Brain pericyte (primary cell): ENCODE results near the gene NFAT5.
"Not testable (repeated sequence)": the region's sequence is repeated elsewhere in the genome, so short reads cannot be mapped to it uniquely, and the experiment has no call there.

Experiments used
- DNase-seq: peaks from one replicate; pipeline ENCODE4 v3.0.0-alpha.2; 2012; ENCODE audit warnings: low read depth, low spot score

Gene NFAT5

GRCh38 chr16:69595127-69596036, 29.6 kb downstream of the NFAT5 start:
- DNase-seq, result no peak

GRCh38 chr16:69596801-69597200, 31.0 kb downstream of the NFAT5 start:
- no peak for DNase-seq

GRCh38 chr16:69598045-69598444, 32.3 kb downstream of the NFAT5 start:
- DNase-seq, result no peak

- no peak for DNase-seq
These were observed 34.0 kb downstream of the NFAT5 start for GRCh38 chr16:69599731-69600130.

GRCh38 chr16:69600202-69600601, 34.4 kb downstream of the NFAT5 start:
- no peak for DNase-seq

- no peak for DNase-seq
These were observed 35.5 kb downstream of the NFAT5 start for GRCh38 chr16:69601250-69601649.

GRCh38 chr16:69606985-69607384, 41.2 kb downstream of the NFAT5 start:
- DNase-seq, result no peak

- DNase-seq, result no peak
These were observed 41.9 kb downstream of the NFAT5 start for GRCh38 chr16:69607674-69608073.

GRCh38 chr16:69610356-69610755, 44.6 kb downstream of the NFAT5 start:
- no peak for DNase-seq

- DNase-seq, result no peak
These were observed 45.4 kb downstream of the NFAT5 start for GRCh38 chr16:69611103-69611640.

GRCh38 chr16:69613378-69614154, 47.8 kb downstream of the NFAT5 start:
- DNase-seq, result no peak

- no peak for DNase-seq
These were observed 49.8 kb downstream of the NFAT5 start for GRCh38 chr16:69615528-69615927.

- no peak for DNase-seq
These were observed 50.3 kb downstream of the NFAT5 start for GRCh38 chr16:69616082-69616481.

GRCh38 chr16:69618307-69618706, 52.5 kb downstream of the NFAT5 start:
- DNase-seq, result no peak

- DNase-seq, result no peak
These were observed 53.0 kb downstream of the NFAT5 start for GRCh38 chr16:69618721-69619120.

- DNase-seq, result no peak
These were observed 53.7 kb downstream of the NFAT5 start for GRCh38 chr16:69619514-69619913.

GRCh38 chr16:69620573-69620972, 54.8 kb downstream of the NFAT5 start:
- no peak for DNase-seq

GRCh38 chr16:69621225-69621624, 55.5 kb downstream of the NFAT5 start:
- DNase-seq, result no peak

- DNase-seq, result no peak
These were observed 60.5 kb downstream of the NFAT5 start for GRCh38 chr16:69626256-69626655.

- DNase-seq, result no peak
These were observed 67.1 kb downstream of the NFAT5 start for GRCh38 chr16:69632828-69633227.

- DNase-seq, result no peak
These were observed 67.6 kb downstream of the NFAT5 start for GRCh38 chr16:69633375-69633774.

- not testable (repeated sequence) for DNase-seq
These were observed 70.9 kb downstream of the NFAT5 start for GRCh38 chr16:69636563-69637146.
